Tibial artery (tissue), 4 donors: ENCODE data around the gene TOMM40.

Experiments
- DNase-seq, 2 donors: peaks; one replicate each; pipeline ENCODE4 v3.0.0-alpha.2; 2019
- H3K27ac ChIP-seq, 2 donors: fragments of 200-600 bp; sonication (generic) in 1 of 2; 1 replicate in 1 of 2; 2 replicates in 1 of 2; pipeline ENCODE4 v1.5.1; 2018 to 2019; ENCODE audit warnings: mild to moderate bottlenecking in 1 of 2
- H3K27me3 ChIP-seq, 2 donors: fragments of 200-600 bp; sonication (generic) in 1 of 2; one replicate each; pipeline versions ENCODE4 v1.5.1 to v1.6.0; 2016 to 2019
- H3K36me3 ChIP-seq, 3 donors: fragments of 200-600 bp; sonication (generic) in 2 of 3; one replicate each; pipeline ENCODE4 v1.5.1; 2016 to 2019; ENCODE audit warnings: mild to moderate bottlenecking in 2 of 3
- H3K4me1 ChIP-seq, 4 donors: fragments of 200-600 bp; sonication (generic) in 2 of 4; 1 replicate in 3 of 4; 2 replicates in 1 of 4; pipeline ENCODE4 v1.5.1; 2016 to 2019
- H3K4me3 ChIP-seq, 2 donors: fragments of 200-600 bp; sonication (generic) in 1 of 2; 1 replicate in 1 of 2; 2 replicates in 1 of 2; pipeline ENCODE4 v1.5.1; 2018 to 2019; ENCODE audit warnings: mild to moderate bottlenecking in 2 of 2
- H3K9me3 ChIP-seq, 3 donors: fragments of 200-600 bp; sonication (generic) in 1 of 3; one replicate each; pipeline ENCODE4 v1.5.1; 2016 to 2019
- CTCF ChIP-seq, 2 experiments: fragments of 200-600 bp in 1 of 2; fragments of 450-650 bp in 1 of 2; IDR thresholded peaks; one replicate each; pipeline ENCODE4 v1.5.1; 2017 to 2019; ENCODE audit warnings: antibody characterized with exemption in 2 of 2, mild to moderate bottlenecking in 1 of 2, moderate library complexity in 1 of 2
- intact Hi-C: fragments of 100-400 bp; cut with DNase I; formaldehyde crosslinking; loops from one replicate; pipeline ENCODE4 v1.15.0; 2023; ENCODE audit warnings: low total_unique reads

TOMM40 gene

GRCh38 chr19:44891016-44891882 lies at the start of gene TOMM40:
TSS of gene TOMM40 (plus strand) at chr19:44891254. CDS start at chr19:44891416, 162 bp downstream.
- Histone ChIP-seq H3K9me3 (no peaks in the 10 kb centered on the region), H3K27ac (peak within 1 kb of the TSS; percentile 86 to 90), H3K36me3 (peaks cover 47 to 64% (median 56%) of the 10 kb centered on the region in 3 donors), H3K4me1 (peaks cover 0 to 27% (median 21%) of the 10 kb centered on the region in 4 donors), H3K4me3 (peak within 1 kb of the TSS; percentile 65 to 68), H3K27me3 (no peaks in the 10 kb centered on the region)
- TF ChIP-seq CTCF (IDR thresholded peaks at IDR 0.05) = no peak
- intact Hi-C loops = no loop called here
- DNase-seq = no peak

- no peak for TF ChIP-seq CTCF (IDR thresholded peaks at IDR 0.05)
- DNase-seq = peak; percentile 47 to 80
- Histone ChIP-seq H3K4me3 (peak overlapping the region; percentile 90 to 94), H3K4me1 (peaks cover 0 to 38% (median 30%) of the 10 kb centered on the region in 4 donors), H3K27ac (peak overlapping the region; percentile 78 to 91), H3K27me3 (no peaks in the 10 kb centered on the region), H3K9me3 (no peaks in the 10 kb centered on the region), H3K36me3 (no peaks in the 10 kb centered on the region)
- intact Hi-C loops = no loop called here
These were observed 45.8 kb upstream of the TOMM40 start for GRCh38 chr19:44845286-44845611.

- no peaks in the 10 kb centered on the region for H3K36me3 ChIP-seq
- H3K27me3 ChIP-seq = no peaks in the 10 kb centered on the region
- no peaks in the 10 kb centered on the region for H3K9me3 ChIP-seq
- peak; percentile 61 to 79 for TF ChIP-seq CTCF (IDR thresholded peaks at IDR 0.05)
- DNase-seq = peak; percentile 100
- peak within 1 kb of the TSS; percentile 90 to 94 for H3K4me3 ChIP-seq
- H3K27ac ChIP-seq = peak within 1 kb of the TSS; percentile 91 to 93
- peaks cover 0 to 42% (median 33%) of the 10 kb centered on the region in 4 donors for H3K4me1 ChIP-seq
- intact Hi-C loops = no loop called here
These were observed 45.2 kb upstream of the TOMM40 start, which contains the start of gene NECTIN2 for GRCh38 chr19:44845612-44846454. TSS of gene NECTIN2 (plus strand) at chr19:44846297. CDS start at chr19:44846526, 229 bp downstream.

- H3K36me3 ChIP-seq = peaks cover 0 to 5% (median 0%) of the 10 kb centered on the region in 3 donors
- no peak for TF ChIP-seq CTCF (IDR thresholded peaks at IDR 0.05)
- no peak for DNase-seq
- H3K27me3 ChIP-seq = no peaks in the 10 kb centered on the region
- H3K27ac ChIP-seq = peak overlapping the region; percentile 91 to 93
- H3K9me3 ChIP-seq = no peaks in the 10 kb centered on the region
- intact Hi-C loops = no loop called here
- peaks cover 0 to 49% (median 33%) of the 10 kb centered on the region in 4 donors for H3K4me1 ChIP-seq
- H3K4me3 ChIP-seq = peak overlapping the region; percentile 90 to 94
These were observed 44.5 kb upstream of the TOMM40 start for GRCh38 chr19:44846455-44847143.
